Heart left ventricle (tissue), 13 donors: ENCODE results near the gene CDH2.

ENCODE experiments used
- POLR2A ChIP-seq, 2 donors: fragments of 450-650 bp; IDR thresholded peaks; one replicate each; pipeline ENCODE4 v1.6.1; 2017; ENCODE audit warnings: antibody characterized with exemption in 2 of 2, mild to moderate bottlenecking in 2 of 2, moderate library complexity in 2 of 2
- TF ChIP-seq, protein P1 (sequence below), 12 donors: fragments of 200-600 bp; sonication (generic) in 4 of 12; IDR thresholded peaks; one replicate each; pipeline versions ENCODE4 v1.5.0 to v1.8.0; 2018 to 2022; ENCODE audit warnings: antibody characterized with exemption in 12 of 12, mild to moderate bottlenecking in 5 of 12
- donor health status: ischemic (EF 13 %, LVEDD 7.1; RV severe dilation, severe dysfunction).
- donor health status: DM: no; HTN: yes; CAD: no.
- donor health status: DM: no; HTN: no; CAD: no.
- donor health status: ischemic (EF 25% LVEDD 6.9; RV normal size, moderate dysfunction).
- donor health status: ischemic (EF 25% LVEDD 5.7; RV mildly dilated, moderate dysfunction).
- donor health status: ischemic (EF 35%, LVEDD 5.7; RV mildly dilated, moderate dysfunction).
- donor health status: nonischemic (EF 11% LVEDD 7.7; RV severe dilation, severe dysfunction).
- donor health status: DM: yes; HTN: yes; CAD: no.
- donor health status: PGD.
- donor health status: ischemic (EF 29% LVEDD 5.4; RV normal size, mild dysfunction).
- donor health status: nonischemic (EF 23%, LVEDD 6.1; RV moderate dilation, normal function).

- TF ChIP-seq, protein P1, sequence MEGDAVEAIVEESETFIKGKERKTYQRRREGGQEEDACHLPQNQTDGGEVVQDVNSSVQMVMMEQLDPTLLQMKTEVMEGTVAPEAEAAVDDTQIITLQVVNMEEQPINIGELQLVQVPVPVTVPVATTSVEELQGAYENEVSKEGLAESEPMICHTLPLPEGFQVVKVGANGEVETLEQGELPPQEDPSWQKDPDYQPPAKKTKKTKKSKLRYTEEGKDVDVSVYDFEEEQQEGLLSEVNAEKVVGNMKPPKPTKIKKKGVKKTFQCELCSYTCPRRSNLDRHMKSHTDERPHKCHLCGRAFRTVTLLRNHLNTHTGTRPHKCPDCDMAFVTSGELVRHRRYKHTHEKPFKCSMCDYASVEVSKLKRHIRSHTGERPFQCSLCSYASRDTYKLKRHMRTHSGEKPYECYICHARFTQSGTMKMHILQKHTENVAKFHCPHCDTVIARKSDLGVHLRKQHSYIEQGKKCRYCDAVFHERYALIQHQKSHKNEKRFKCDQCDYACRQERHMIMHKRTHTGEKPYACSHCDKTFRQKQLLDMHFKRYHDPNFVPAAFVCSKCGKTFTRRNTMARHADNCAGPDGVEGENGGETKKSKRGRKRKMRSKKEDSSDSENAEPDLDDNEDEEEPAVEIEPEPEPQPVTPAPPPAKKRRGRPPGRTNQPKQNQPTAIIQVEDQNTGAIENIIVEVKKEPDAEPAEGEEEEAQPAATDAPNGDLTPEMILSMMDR (IDR thresholded peaks at IDR 0.05) = no peak
- no peak for TF ChIP-seq POLR2A (IDR thresholded peaks at IDR 0.05)
Observed at GRCh38 chr18:28127228-28127627, 49.7 kb downstream of the CDH2 start.
